Activated CD8-positive, alpha-beta T cell treated with anti-CD3 and anti-CD28 coated beads for 36 hours (primary cell): ENCODE data around the gene TMEM120B. TPM values are rescaled to one million over a fixed set of nuclear protein-coding genes. Genes with fewer than 3 reads are reported as not detected.

Experiments
- ATAC-seq: fragments of 200-7000 bp; cut with Tn5 transposase; one replicate; pipeline ENCODE4 v1.10.0; 2021; ENCODE audit warnings: mild to moderate bottlenecking, moderate library complexity
- CTCF ChIA-PET: fragments of 350-600 bp; sonication (Branson Sonifier 250); formaldehyde crosslinking; loops from one replicate; lab custom pipeline; 2021; ENCODE audit warnings: antibody characterized with exemption; lab: Charles Lee
- POLR2A ChIA-PET: fragments of 350-600 bp; sonication (Branson Sonifier 250); formaldehyde crosslinking; loops from one replicate; lab custom pipeline; 2021; ENCODE audit warnings: antibody characterized with exemption; lab: Charles Lee
- DNase-seq: peaks from one replicate; pipeline ENCODE4 v3.0.0-alpha.2; 2020
- H3K27ac Mint-ChIP-seq: one replicate; pipeline ENCODE4 v1.8.0; 2021; ENCODE audit warnings: mild to moderate bottlenecking, mixed read lengths
- H3K27me3 Mint-ChIP-seq: one replicate; pipeline ENCODE4 v1.8.0; 2021; ENCODE audit warnings: mixed read lengths
- H3K36me3 Mint-ChIP-seq: one replicate; pipeline ENCODE4 v1.8.0; 2021; ENCODE audit warnings: low read depth, mixed read lengths
- H3K4me1 Mint-ChIP-seq: one replicate; pipeline ENCODE4 v1.8.0; 2021; ENCODE audit warnings: low read depth, mixed read lengths
- H3K4me3 Mint-ChIP-seq: one replicate; pipeline ENCODE4 v1.8.0; 2021; ENCODE audit warnings: mild to moderate bottlenecking, moderate library complexity, mixed read lengths
- H3K9me3 Mint-ChIP-seq: one replicate; pipeline ENCODE4 v1.8.0; 2021; ENCODE audit warnings: mixed read lengths
- CTCF ChIP-seq: fragments of 200-600 bp; IDR thresholded peaks from one replicate; pipeline ENCODE4 v1.8.0; 2022; ENCODE audit warnings: antibody characterized with exemption, mild to moderate bottlenecking
- intact Hi-C: fragments of 100-400 bp; cut with micrococcal nuclease; formaldehyde crosslinking; loops from one replicate; pipeline ENCODE4 v1.10.0; 2022
- total RNA-seq, 2 experiments: library from RNA; stranded (reverse); gene quantifications; one replicate each; pipeline ENCODE4 v1.2.3, GENCODE V29; 2021

The TMEM120B gene
- total RNA-seq, 2 experiments from 2014 or later, result 11.7 to 12.7 TPM

GRCh38 chr12:121810833-121811433, 98.4 kb downstream of the TMEM120B start:
- Mint-ChIP-seq H3K27me3 (no peaks in the 10 kb centered on the region), H3K27ac (peak overlapping the region; percentile 79), H3K9me3 (no peaks in the 10 kb centered on the region), H3K4me1 (peaks cover 40% of the 10 kb centered on the region), H3K4me3 (peak overlapping the region; percentile 74), H3K36me3 (peaks cover 56% of the 10 kb centered on the region)
- ATAC-seq, result no peak
- intact Hi-C loops, result loop anchor here (2.0 kb wide), 1 partner anchor 16 kb away; no protein-coding TSS in a partner anchor
- CTCF ChIA-PET, result interaction anchor here (0.8 to 13.5 kb wide), 22 partner anchors 9 to 194 kb away, joined by 3 to 698 read pairs (median 7); partner anchors contain the start of genes PSMD9, RHOF, SETD1B and TMEM120B
- no peak for TF ChIP-seq CTCF
- POLR2A ChIA-PET, result interaction anchor here (0.9 to 25.9 kb wide), 5 partner anchors 16 to 99 kb away, joined by 3 to 683 read pairs (median 4); partner anchors contain the start of genes RHOF and TMEM120B
- DNase-seq, result no peak

- H3K4me3 Mint-ChIP-seq, result peak overlapping the region; percentile 74
- DNase-seq, result peak; percentile 67
These were observed 99.1 kb downstream of the TMEM120B start for GRCh38 chr12:121811434-121812319.

DNA sequence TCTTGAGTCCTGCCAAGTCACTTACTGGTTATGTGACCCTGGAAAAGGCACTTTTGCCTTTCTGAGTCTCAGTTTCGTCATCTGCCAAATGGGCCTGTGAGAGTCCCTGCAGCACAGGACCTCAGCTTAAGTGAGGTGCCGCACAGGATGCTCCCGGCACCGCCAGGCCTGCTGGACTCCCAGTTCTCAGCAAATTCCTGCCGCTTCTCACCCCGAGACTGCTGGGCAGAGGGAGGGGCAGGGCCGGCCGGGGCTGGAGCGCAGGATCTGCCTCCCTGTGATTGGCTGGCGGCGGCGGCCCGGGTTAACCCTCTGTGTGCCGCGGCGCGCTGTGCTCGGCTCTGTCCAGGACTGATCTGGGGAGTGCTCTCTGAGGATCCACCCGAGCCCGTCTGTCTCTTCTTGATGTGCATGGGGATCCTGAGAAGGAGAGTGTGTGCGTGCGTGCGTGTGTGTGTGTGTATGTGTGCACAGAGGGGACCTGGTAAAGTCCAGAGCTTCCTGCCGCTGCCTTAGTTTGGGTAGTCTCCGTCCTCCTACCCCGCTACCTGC, 99.8 kb downstream of the TMEM120B start:
- DNase-seq (peak; percentile 50), ATAC-seq (peak; percentile 64)
- ChIA-PET CTCF (interaction anchor here (0.7 to 13.5 kb wide), 25 partner anchors 8 to 192 kb away, joined by 3 to 698 read pairs (median 6); partner anchors contain the start of genes CFAP251, PSMD9, RHOF and SETD1B), POLR2A (interaction anchor here (0.9 to 25.9 kb wide), 6 partner anchors 8 to 100 kb away, joined by 3 to 683 read pairs (median 4); partner anchors contain the start of genes RHOF, SETD1B and TMEM120B)
- intact Hi-C loops, result no loop called here
- peak overlapping the region; percentile 72 for H3K27ac Mint-ChIP-seq
- peak overlapping the region; percentile 74 for H3K4me3 Mint-ChIP-seq
- H3K27me3 Mint-ChIP-seq, result no peaks in the 10 kb centered on the region
- no peak for TF ChIP-seq CTCF
- H3K36me3 Mint-ChIP-seq, result peaks cover 53% of the 10 kb centered on the region
- peaks cover 30% of the 10 kb centered on the region for H3K4me1 Mint-ChIP-seq
- no peaks in the 10 kb centered on the region for H3K9me3 Mint-ChIP-seq

More at GRCh38 chr12:121811434-121812319, 99.1 kb downstream of the TMEM120B start:
- Mint-ChIP-seq H3K27me3 (no peaks in the 10 kb centered on the region), H3K4me1 (peaks cover 37% of the 10 kb centered on the region), H3K9me3 (no peaks in the 10 kb centered on the region), H3K27ac (peak overlapping the region; percentile 79), H3K36me3 (peaks cover 56% of the 10 kb centered on the region)
- ChIA-PET CTCF (interaction anchor here (0.7 to 13.5 kb wide), 28 partner anchors 9 to 193 kb away, joined by 3 to 698 read pairs (median 6); partner anchors contain the start of genes CFAP251, PSMD9, RHOF and SETD1B), POLR2A (interaction anchor here (0.9 to 25.9 kb wide), 8 partner anchors 8 to 100 kb away, joined by 3 to 683 read pairs (median 4); partner anchors contain the start of genes RHOF, SETD1B and TMEM120B)
- TF ChIP-seq CTCF, result peak; percentile 99
- intact Hi-C loops, result loop anchor here (2.0 kb wide), 1 partner anchor 17 kb away; no protein-coding TSS in a partner anchor
- ATAC-seq, result peak; percentile 84

GRCh38 chr12:121812921-121813896, 100.7 kb downstream of the TMEM120B start:
- no peaks in the 10 kb centered on the region for H3K9me3 Mint-ChIP-seq
- ChIA-PET CTCF (interaction anchor here (1.0 to 13.5 kb wide), 7 partner anchors 17 to 103 kb away, joined by 3 to 698 read pairs (median 12); partner anchors contain the start of genes PSMD9, RHOF and SETD1B), POLR2A (interaction anchor here (0.5 to 25.9 kb wide), 6 partner anchors 7 to 76 kb away, joined by 3 to 683 read pairs (median 4); partner anchors contain the start of genes RHOF and SETD1B)
- peak overlapping the region; percentile 72 for H3K27ac Mint-ChIP-seq
- no peak for DNase-seq
- peak overlapping the region; percentile 74 for H3K4me3 Mint-ChIP-seq
- no peak for ATAC-seq
- intact Hi-C loops, result no loop called here
- no peaks in the 10 kb centered on the region for H3K27me3 Mint-ChIP-seq
- H3K4me1 Mint-ChIP-seq, result peaks cover 29% of the 10 kb centered on the region
- no peak for TF ChIP-seq CTCF
- H3K36me3 Mint-ChIP-seq, result peaks cover 55% of the 10 kb centered on the region
